Coronary artery (tissue), 2 donors: ENCODE measurements around the gene FRMPD2.

Source experiments
- DNase-seq: peaks from one replicate; pipeline ENCODE4 v3.0.0-alpha.2; 2017; ENCODE audit warnings: low spot score
- H3K27ac ChIP-seq, 2 donors: fragments of 200-600 bp; sonication (generic); one replicate each; pipeline ENCODE4 v1.5.1; 2016 to 2019
- H3K4me3 ChIP-seq: fragments of 200-600 bp; sonication (generic); 2 replicates; pipeline ENCODE4 v1.5.1; 2016; ENCODE audit warnings: mild to moderate bottlenecking, moderate library complexity
- TF ChIP-seq, protein P1 (sequence below): fragments of 200-600 bp; sonication (generic); IDR thresholded peaks from one replicate; pipeline ENCODE4 v1.5.1; 2019; ENCODE audit warnings: antibody characterized with exemption

Gene FRMPD2

GRCh38 chr10:48241332-48241731, 33.2 kb downstream of the FRMPD2 start:
- H3K27ac ChIP-seq: no peak overlapping the region
- no peak overlapping the region for H3K4me3 ChIP-seq
- TF ChIP-seq, protein P1, sequence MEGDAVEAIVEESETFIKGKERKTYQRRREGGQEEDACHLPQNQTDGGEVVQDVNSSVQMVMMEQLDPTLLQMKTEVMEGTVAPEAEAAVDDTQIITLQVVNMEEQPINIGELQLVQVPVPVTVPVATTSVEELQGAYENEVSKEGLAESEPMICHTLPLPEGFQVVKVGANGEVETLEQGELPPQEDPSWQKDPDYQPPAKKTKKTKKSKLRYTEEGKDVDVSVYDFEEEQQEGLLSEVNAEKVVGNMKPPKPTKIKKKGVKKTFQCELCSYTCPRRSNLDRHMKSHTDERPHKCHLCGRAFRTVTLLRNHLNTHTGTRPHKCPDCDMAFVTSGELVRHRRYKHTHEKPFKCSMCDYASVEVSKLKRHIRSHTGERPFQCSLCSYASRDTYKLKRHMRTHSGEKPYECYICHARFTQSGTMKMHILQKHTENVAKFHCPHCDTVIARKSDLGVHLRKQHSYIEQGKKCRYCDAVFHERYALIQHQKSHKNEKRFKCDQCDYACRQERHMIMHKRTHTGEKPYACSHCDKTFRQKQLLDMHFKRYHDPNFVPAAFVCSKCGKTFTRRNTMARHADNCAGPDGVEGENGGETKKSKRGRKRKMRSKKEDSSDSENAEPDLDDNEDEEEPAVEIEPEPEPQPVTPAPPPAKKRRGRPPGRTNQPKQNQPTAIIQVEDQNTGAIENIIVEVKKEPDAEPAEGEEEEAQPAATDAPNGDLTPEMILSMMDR: no peak
- DNase-seq: no peak

GRCh38 chr10:48240196-48240595, 34.3 kb downstream of the FRMPD2 start:
- no peak for DNase-seq
- Histone ChIP-seq H3K4me3 (no peak overlapping the region), H3K27ac (no peak overlapping the region)
- TF ChIP-seq, protein P1: no peak

GRCh38 chr10:48239618-48240017, 34.9 kb downstream of the FRMPD2 start:
- no peak for DNase-seq
- TF ChIP-seq, protein P1: no peak
- H3K27ac ChIP-seq: no peak overlapping the region
- no peak overlapping the region for H3K4me3 ChIP-seq

DNA sequence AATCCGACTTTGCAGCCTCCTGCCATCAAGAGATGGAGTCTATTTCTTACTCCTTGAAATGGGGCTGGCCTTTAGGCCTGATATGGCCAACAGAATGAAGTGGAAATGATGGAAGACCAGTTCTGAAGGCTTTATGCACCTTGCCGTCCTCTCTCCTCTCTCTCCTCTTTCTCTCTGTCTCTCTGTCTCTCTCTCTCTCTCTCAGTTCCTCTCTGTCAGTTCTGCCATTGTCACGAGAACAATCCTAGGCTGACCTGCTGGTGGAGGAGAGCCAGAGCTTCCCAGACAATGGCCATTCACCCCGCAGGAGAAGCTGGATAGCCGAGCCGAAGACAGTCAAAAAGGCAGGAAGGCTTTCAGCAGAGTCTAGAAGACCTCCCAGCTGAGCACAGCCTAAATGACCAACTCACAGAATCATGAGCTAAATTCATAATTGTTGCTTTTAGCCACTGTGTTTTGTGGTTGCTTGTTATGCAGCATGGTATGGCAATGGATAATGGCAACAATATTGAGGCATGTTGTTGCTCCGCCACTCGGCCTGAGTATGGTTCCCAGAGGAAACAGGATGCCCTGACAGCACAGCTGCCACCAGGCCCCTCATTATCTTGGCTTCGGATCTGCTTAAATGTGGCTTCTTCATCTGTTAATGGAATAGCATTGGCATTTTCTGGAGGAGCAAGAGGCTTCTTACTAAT, 35.5 kb downstream of the FRMPD2 start:
- H3K27ac ChIP-seq: no peak overlapping the region
- H3K4me3 ChIP-seq: no peak overlapping the region

GRCh38 chr10:48237259-48238250, 36.9 kb downstream of the FRMPD2 start:
- no peak overlapping the region for H3K27ac ChIP-seq
- DNase-seq: no peak
- H3K4me3 ChIP-seq: no peak overlapping the region
- TF ChIP-seq, protein P1: no peak

More for the DNA sequence above, 35.5 kb downstream of the FRMPD2 start:
- DNase-seq: no peak
- TF ChIP-seq, protein P1: no peak

DNA sequence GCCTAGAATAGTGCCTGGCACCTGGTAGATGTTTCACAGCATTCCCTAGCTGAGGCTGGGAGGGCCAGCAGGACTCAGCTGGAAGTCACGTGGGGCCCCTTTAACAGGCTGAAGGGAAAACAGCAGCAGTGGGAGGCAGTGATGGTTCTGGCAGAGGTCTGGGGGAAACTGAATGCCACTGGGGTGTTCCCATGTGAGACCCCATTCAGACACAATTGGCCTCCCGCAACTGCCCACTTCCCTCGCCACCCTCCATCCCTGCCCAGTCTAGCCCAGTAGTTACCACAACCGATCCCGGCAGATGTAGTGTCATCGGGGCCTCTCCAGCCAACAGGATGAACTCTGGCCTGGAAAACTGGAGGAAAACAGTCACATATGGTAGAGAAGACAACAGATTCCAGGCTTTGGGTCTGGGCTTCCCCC, 38.3 kb downstream of the FRMPD2 start:
- DNase-seq: no peak
- H3K27ac ChIP-seq: no peak overlapping the region
- H3K4me3 ChIP-seq: no peak overlapping the region
- TF ChIP-seq, protein P1: no peak
